GM12865 (cell line): ENCODE results near the gene LAMTOR3.
"Not testable (repeated sequence)": the region's sequence is repeated elsewhere in the genome, so short reads cannot be mapped to it uniquely, and the experiment has no call there.

Source experiments
- DNase-seq: peaks from one replicate; pipeline ENCODE4 v3.0.0; 2010; ENCODE audit warnings: low read depth
- H3K4me3 ChIP-seq: 2 replicates; pipeline ENCODE4 v1.5.1; 2011; ENCODE audit warnings: mild to moderate bottlenecking, low read depth, low read length, control low read depth
- TF ChIP-seq, protein P1 (sequence below): IDR thresholded peaks from 2 replicates; pipeline ENCODE4 v1.5.1; 2011; ENCODE audit warnings: low read length, control low read depth, low read depth, inconsistent platforms; ENCODE audit not compliant: insufficient read depth; ENCODE audit errors: missing control alignments

The LAMTOR3 gene

DNA sequence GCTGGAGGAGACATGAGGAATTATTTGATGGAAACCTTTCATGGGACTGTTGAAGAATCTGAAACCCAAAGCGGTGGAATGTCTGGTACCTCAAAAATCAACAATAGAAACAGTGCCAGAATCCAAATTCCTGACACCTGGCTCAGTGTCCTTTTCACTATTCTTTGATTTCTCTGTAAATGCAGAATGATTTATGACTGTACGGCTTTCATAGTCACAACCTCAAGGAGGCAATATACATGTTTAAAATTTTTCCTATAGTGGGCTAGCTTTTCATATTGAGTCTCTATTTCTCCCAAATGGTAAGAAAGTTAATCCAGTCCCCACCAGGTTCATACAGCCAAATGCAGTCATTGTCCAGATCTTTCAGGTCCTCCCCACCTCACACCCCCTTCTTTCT is 58.3 kb downstream of the LAMTOR3 start:
- DNase-seq, result no peak
- TF ChIP-seq, protein P1, sequence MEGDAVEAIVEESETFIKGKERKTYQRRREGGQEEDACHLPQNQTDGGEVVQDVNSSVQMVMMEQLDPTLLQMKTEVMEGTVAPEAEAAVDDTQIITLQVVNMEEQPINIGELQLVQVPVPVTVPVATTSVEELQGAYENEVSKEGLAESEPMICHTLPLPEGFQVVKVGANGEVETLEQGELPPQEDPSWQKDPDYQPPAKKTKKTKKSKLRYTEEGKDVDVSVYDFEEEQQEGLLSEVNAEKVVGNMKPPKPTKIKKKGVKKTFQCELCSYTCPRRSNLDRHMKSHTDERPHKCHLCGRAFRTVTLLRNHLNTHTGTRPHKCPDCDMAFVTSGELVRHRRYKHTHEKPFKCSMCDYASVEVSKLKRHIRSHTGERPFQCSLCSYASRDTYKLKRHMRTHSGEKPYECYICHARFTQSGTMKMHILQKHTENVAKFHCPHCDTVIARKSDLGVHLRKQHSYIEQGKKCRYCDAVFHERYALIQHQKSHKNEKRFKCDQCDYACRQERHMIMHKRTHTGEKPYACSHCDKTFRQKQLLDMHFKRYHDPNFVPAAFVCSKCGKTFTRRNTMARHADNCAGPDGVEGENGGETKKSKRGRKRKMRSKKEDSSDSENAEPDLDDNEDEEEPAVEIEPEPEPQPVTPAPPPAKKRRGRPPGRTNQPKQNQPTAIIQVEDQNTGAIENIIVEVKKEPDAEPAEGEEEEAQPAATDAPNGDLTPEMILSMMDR, result no peak
- no peak overlapping the region for H3K4me3 ChIP-seq

DNA sequence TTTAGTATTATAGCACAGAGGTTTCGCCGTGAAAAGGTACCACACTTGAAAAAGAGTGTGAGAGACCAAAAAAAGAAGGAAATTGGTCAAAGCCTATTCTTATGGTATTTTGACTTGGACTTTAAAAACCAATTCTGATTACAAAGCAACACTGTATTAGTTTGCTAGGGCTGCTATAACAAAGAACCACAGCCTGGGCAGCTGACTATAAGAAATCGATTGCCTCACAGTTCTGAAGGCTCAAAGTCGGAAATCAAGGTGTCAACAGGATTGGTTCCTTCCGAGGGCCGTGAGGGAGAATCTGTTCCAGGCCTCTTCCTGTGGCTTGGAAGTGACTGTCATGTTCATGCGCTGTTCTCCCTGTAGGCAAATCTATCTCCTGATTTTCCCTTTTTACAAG is 59.7 kb downstream of the LAMTOR3 start:
- no peak for DNase-seq
- no peak overlapping the region for H3K4me3 ChIP-seq
- TF ChIP-seq, protein P1, result no peak

DNA sequence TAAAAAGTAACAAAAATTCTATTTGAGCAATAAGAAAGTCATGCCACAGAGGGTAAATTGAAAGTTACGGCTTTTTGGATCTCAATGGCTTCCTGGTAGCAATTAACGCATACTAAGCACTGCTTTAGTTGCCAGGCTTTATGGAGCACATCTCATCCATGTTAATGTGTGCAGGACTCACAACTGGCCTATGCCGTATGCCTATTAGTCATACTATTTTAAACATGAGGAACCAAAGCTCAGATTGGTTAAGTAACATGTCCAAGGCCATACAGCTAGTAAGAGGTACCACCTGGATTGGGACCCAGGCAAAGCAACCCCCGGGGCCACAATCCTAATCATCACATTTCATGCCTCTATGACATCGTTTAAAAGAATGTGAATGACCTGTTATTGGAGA is 60.5 kb downstream of the LAMTOR3 start:
- no peak overlapping the region for H3K4me3 ChIP-seq
- no peak for DNase-seq
- TF ChIP-seq, protein P1, result no peak

DNA sequence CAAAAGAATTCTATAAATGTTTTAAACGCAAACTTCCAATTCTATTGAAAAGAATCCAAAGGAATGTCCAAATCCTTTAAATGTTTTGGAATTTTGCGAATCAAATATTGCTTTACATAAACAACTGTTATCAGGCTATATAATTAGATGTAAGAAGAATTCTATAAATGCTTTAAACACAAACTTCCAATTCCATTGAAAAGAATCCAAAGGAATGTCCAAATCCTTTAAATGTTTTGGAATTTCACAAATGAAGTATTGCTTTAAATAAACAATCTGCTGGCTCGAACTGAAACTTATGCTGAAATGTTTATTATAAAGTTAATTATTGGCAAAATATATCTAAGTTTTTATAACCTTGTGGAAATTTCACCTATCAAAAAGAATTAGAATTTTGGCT is 61.5 kb downstream of the LAMTOR3 start:
- H3K4me3 ChIP-seq, result no peak overlapping the region
- TF ChIP-seq, protein P1, result no peak
- DNase-seq, result no peak

DNA sequence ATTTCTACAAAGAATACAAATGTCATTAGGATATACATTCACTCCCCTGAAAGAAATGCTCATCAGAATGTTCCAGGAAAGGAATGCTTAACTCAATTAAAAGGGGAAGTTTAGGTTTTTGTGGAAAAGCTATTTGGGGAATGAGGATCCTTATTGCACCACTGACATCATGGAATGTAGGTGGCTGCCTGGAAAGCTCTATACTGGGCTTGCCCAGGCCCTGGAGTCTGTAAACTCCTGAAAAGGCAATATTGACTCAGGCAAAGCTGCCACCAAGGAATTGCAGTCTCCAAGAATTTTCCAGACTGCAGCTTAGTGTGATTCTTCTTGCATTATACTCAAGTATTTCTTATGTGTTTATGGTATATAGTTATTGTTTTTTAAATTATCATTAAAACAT is 61.9 kb downstream of the LAMTOR3 start:
- TF ChIP-seq, protein P1, result no peak
- H3K4me3 ChIP-seq, result no peak overlapping the region
- no peak for DNase-seq

DNA sequence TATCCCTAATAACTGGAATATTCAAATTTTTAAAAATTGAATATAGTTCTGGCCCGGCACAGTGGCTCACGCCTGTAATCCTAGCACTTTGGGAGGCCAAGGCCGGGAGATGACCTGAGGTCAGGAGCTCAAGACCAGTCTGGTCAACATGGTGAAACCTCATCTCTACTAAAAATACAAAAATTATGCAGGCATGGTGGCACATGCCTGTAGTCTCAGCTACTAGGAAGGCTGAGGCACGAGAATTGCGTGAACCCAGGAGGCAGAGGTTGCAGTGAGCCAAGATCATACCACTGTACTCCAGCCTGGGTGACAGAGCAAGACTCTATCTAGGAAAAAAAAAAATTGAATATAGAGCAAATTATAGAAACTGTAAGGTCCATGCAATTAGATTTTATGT is 64.2 kb downstream of the LAMTOR3 start:
- DNase-seq, H3K4me3 ChIP-seq: not testable (repeated sequence)

DNA sequence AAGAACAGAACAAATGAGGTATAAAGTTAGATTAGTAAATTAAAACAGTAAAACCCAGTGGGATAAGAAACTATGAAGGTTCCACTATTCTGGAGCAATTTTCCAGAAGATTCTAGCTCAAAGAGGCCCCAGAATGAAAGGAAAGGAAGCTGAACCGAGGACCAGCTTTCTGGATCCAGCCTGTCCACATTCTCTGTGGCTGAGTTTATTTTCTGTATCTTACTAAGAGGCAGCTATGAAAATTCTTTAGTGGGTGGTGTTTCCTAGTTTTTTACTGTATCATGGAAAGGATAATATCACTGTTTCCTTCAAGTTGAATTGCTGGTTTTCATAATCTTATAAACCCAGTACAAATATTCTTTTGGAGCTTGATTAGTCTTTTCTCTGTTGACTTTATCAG is 65.8 kb downstream of the LAMTOR3 start:
- no peak for DNase-seq
- TF ChIP-seq, protein P1, result no peak
- no peak overlapping the region for H3K4me3 ChIP-seq
